Fibroblast of peridontal ligament (primary cell): ENCODE results near the gene TCTN1.

ENCODE experiments used
- DNase-seq: peaks from one replicate; pipeline ENCODE4 v3.0.0-alpha.2; 2010; ENCODE audit errors: extremely low read depth

TCTN1 gene

DNA sequence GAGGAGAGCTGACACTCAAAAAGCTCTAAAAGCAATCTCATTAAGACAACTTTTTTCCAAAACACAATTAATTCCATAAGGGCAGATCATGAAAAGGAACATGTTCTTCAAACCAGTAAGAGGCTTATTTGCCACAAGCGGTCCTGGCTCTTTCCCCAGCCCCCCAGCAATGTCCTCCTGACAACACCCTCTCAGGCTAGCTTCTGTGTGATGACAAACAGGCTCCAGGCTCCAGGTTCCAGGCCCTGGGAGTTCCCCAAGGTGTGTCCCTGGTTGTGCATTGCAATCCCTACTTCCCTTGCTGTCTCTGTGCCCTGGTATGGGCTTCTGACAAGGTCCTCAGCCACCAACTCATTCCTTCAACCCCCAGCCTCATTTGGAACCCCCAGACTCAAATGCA, 66.1 kb downstream of the TCTN1 start:
- no peak for DNase-seq

DNA sequence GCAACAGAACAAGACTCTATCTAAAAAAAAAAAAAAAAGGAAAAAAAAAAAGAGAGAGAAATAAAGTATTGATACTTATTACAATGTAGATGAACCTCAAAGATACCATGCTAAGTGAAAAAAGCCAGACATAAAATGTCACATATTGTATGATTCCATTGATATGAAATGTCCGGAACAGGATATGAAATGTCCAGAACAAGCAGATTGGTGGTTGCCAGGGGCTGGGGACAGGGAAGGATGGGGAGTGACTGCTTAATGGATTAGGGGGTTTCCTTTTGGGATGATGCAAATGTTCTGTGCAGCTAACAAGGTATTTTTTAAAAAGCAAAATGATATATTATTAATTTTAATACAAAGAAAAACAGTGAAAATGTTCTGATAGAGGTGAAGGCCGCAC, 70.0 kb downstream of the TCTN1 start:
- no peak for DNase-seq

DNA sequence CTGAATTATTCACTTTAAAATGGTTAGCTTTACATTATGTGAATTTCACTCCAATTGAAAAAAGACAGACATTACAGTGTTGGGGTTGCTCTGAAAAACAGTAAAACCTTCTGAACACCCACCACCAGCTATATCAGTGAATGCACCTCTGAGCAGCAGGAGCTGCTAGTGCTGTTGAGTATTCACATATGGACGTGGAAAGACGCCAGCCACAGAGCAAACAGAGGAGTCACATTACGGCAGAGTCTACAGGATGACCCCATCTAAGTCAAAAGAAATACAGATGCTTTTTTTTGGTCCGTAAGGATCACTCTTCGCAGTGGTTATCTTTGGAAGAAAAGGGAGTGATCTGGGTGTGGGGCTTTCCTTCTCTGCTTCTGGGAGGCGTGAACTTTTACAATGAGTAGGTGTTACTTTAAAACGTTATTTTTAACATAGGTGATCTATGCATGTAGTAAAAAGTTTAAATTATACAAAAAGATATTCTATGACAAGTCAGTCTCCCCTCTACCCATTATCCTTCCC, 70.4 kb downstream of the TCTN1 start:
- peak; percentile 13 for DNase-seq

DNA sequence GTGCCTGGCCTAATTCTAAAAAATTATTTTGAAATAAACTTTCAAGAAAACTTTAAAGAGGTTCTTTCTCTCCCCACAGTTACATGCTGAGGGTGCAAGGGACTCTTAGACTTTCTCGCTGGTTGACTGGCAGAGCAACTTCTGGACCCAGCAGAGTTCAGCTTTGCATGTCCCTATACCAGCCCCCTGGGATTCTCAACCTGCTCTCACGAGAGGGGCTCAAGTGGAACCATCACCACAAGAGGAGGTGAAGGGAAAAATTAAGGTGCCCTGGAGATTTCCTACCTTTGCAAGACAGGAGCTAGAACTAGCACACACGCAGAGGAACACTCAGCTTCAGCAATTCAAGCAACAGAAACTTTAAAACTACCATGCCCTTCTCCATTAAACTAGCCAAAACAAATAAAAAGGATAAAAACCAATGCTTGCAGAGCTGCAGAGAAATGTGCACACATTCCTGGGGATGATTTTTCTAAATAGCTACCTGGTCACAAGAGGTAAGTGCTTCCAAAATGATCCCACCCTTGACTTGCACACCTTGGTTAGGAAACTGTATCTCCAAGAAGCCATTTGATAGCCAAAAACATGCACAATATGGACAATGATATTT, 72.5 kb downstream of the TCTN1 start:
- no peak for DNase-seq

DNA sequence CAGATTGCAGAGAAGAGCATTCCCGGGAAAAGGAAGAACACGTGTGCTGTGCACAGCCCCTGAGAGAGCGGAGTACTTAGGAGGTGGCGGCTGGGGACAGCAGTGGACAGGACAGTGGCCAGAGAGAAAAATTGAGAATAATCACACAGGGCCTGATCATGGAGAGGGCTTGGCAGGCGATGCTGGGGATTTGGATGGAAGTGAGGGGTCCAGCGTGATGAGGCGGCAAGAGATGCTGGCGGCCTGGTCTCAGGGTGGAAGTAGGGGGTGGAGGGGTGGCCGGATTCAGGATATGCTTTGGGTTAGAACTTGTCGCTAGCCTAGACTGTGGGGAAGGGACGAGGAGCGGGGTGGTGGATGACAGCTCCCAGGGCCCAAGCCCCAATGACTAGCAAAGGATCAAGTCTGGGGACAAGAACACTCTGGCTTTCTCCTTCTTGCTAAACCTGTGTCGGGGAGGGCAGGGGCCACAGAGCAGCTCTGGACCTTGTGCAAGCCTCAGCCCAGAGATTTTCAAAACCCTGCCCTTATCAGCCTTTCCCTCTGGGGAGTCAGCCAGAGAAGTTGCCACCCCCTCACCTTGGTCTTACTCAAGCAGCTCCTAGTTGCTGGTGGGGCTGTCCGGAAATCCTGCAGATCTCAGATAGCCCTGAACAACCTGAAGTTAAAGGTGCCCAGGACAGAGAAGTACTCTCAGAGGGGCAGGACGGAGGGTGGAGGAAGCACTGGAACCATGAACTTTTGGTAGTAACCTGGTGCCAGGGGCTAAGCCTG, 73.7 kb downstream of the TCTN1 start:
- no peak for DNase-seq

DNA sequence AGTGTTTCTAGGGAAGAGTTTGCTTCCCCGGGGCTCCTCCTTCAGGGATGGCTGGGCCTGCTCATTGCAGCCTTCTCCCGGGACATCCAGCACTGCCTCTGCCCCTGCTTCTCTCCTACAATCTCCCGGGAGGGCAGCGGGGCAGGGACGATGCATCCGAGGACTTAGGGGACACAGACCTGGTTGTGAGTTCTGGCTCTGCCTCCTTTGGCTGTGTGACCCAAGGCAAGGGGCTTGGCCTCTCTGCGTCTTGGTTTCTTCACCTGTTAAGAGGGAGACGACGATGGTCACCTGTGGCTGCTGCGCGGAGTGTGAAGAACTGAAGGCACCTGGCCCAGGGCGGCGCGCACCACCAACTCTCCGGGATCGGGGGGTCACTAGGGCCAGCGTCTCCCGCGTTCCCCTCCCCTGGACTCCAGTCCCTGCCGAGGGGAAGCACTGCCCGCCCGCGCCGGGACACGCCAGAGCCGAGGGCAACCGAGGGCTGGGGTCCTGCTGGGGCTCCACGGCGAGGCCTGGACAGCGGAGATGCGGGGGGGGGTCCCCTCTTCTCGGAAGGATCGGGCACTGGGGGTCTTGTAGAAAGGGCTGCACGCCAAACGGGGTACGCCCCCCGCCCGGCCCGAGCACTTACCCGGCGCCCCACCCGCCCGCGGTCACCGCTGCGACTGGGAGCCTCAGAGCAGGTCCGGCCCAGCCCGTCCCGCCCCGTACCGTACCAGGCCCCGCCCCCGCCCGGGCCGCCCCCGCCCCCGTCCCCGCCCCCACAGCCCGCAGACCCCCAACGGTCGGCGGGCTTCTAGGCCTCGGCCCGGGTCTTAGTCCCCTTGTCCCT, 74.7 kb downstream of the TCTN1 start, which contains the start of gene HVCN1:
Gene HVCN1, minus strand, starts transcription at position 670 of the 835 bp plus-strand sequence. CDS start 5,870 bp downstream, outside the sequence.
- no peak for DNase-seq

DNA sequence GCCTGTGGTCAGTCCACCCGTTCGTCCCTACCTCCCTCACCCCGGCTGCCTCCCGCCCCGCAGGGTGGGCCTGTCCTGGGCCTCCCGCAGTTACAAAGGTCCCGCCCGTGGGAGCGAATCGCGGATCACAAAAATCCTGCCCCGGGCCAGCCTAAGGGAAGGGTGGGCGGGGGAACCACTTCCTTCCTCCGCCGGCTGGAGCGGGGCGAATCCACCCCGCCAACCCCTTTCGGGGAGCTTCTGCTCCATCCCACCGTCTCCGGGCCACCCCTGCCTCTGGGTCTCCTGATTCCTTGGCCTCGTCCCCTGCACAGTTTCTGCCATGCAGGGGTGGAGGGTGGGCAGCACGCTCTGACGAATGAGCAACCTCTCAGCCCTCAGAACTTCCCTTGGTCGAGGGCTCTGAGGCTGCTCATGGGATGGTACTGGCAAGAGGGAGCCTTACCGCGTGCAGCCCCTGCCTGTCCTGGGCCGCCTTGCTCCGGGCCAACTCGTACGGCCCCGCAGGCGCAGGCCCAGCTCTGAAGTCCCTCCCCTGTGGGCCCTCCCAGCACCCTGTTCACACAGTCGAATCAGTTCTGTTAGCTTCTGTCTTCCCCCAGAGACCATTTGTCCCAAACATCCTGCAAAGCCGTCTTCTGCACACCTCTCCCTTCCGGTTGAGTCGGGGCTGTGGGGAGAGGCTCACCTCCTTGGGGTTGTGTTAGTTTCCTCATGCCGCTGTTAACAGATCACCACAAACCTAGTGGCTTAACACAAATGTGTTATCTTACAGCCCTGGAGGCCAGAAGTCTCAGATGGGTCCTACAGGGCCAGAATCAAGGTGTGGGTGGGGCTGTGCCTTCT, 75.6 kb downstream of the TCTN1 start:
- DNase-seq, result peak; percentile 8

DNA sequence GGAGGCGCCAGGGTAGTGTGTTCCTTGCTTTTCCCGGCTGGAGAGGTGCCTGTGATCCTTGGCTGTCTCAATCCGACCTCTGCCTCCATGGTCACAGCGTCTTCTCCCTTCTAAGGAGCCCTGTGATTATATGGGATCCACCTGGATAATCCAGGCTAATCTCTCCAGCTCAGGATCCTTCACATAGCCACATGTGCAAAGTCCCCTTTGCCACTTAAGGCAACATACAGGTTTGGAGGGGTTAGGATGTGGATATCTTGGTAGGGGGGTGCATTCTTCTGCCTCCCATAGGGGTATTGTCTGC, 76.2 kb downstream of the TCTN1 start:
- no peak for DNase-seq

DNA sequence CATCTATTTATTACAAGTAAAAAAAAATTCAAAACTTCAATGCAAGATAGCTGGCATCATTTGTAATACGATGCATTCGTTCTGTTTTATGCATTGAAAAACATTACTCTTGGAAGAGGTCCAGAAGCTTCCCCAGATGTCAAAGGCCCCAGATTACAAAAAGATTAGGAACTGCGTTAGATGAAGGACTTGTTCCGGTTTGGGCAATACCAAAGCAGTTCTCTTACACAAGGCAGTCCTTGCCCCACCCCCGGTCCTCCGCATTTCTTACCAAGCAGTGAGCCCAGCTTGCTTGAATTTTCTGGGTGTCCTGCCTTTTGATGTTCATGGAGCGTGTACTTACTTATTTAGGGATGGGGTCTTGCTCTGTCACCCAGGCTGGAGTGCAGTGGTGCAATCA, 79.8 kb downstream of the TCTN1 start:
- DNase-seq, result no peak

DNA sequence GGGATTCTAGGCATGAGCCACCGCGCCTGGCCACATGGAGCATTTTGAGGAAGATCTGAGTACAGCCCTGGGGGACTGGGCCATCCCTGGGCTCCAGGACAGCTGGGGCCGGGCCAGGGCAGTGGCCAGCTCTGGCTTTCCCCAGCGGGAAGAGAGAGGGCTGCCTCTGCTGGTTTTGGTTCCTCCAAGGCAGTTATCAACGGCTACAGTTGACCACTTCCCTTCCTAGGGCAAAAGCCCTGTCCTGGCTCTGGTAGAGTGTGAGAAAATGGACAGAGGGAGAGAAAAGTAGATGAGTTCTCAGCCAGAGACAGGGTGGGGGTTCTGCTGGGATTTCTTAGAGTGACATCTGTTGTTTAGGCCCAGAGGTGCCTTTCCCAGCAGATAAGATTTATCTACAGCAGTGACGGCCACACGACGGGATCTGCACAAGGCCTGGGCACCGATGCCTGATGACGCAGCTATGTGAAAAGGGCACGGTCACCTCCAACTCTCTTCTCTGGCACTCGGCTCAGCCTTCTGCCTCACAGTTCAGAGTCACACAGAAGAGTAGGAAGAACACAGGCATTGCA, 80.5 kb downstream of the TCTN1 start:
- no peak for DNase-seq

DNA sequence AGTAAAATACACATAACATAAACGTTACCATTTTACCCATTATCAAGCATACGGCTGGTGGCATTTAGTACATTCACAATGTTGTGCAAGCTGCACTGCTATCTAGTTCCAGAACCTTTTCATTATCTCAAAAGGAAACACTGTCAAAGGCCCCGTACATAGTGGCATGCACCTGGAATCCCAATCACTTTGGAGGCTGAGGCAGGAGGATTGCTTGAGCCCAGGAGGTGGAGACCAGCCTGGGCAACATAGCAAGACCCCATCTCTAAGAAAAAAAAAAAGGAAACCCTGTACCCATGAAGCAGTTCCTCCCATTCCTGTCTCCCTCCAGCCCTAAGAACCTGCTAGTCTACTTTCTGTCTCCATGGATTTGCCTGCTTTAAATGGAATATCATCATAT, 82.4 kb downstream of the TCTN1 start:
- DNase-seq, result no peak

DNA sequence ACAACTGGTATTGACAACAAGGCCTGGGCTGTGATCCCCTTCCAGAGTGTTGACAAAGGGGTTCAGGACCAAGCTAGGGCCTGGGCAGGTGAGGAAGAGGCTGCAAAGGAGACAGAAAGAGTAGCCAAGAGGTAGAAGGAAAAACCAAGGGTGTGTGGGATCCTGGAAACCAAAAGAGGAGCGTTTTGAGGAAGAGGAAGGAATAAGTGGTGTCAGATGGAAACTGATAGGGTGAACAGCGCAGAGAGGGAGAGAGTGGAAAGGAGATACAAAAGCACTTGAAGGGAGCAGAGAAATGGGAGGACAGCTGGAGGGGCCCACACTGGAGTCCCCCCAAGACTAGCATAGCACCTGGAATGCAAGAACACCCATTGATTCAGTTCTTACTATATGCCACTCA, 83.3 kb downstream of the TCTN1 start:
- no peak for DNase-seq

DNA sequence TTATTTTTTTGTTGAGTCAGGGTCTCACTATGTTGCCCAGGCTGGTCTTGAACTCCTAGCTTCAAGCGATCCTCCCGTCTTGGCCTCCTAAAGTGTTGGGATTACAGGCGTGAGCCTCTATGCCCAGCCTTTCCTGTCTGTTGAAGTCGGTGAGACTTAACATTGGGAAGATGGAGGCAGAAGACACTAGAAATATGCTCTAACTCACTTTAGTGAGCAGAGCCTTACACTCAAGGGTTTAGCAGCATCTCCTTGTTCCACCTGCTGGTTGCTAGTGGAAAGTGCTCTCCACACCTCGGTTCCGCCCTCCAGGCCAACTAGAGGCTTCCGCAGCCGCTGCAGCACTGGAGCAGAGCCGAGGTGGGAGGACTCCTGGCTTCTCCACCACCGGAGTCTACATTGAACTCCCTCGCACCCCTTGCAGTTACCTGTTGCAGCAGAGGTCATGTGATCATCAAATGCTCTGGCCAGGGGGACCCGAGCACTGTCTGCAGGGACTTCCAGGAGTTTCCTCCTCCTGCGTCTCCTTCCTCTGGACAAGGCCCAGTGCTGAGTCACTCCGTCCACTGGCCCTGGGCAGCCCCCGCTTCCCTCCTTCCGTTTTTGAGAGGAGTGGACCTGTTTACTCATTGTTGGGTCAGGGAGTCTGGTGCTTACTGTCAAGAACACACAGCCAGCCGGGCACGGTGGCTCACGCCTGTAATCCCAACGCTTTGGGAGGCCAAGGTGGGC, 84.4 kb downstream of the TCTN1 start:
- DNase-seq, result peak; percentile 54
